Lung microvascular endothelial cell (primary cell): ENCODE measurements around the gene FADS3. TPM values are rescaled to one million over a fixed set of nuclear protein-coding genes. Genes with fewer than 3 reads are reported as not detected.

Experiments
- DNase-seq, 2 donors: peaks; one replicate each; pipeline versions ENCODE4 v3.0.0 to v3.0.0-alpha.2; 2010; ENCODE audit warnings: low read depth in 2 of 2
- total RNA-seq: library from RNA; depleted of rRNA; stranded (reverse); fragments of >200 nt; gene quantifications from 2 replicates; pipeline ENCODE4 v1.2.1, GENCODE V29; 2014

Gene FADS3
- total RNA-seq, 1 donor from 2014 or later, result 128 TPM

- no peak for DNase-seq
Observed at GRCh38 chr11:61914471-61915171, 23.3 kb upstream of the FADS3 start.

- DNase-seq, result no peak
Observed at GRCh38 chr11:61913699-61914395, 22.5 kb upstream of the FADS3 start.

GRCh38 chr11:61912991-61913698 lies 21.8 kb upstream of the FADS3 start:
- no peak for DNase-seq

- DNase-seq, result no peak
Observed at GRCh38 chr11:61912530-61912898, 21.2 kb upstream of the FADS3 start.

- no peak for DNase-seq
Observed at GRCh38 chr11:61911701-61912529, 20.6 kb upstream of the FADS3 start.

- no peak for DNase-seq
Observed at GRCh38 chr11:61911128-61911700, 19.9 kb upstream of the FADS3 start.

GRCh38 chr11:61910187-61911127 lies 19.1 kb upstream of the FADS3 start:
- no peak for DNase-seq

- no peak for DNase-seq
Observed at GRCh38 chr11:61908730-61909316, 17.5 kb upstream of the FADS3 start.

GRCh38 chr11:61907871-61908729 lies 16.8 kb upstream of the FADS3 start:
- DNase-seq, result no peak

GRCh38 chr11:61907282-61907681 lies 15.9 kb upstream of the FADS3 start:
- DNase-seq, result no peak

GRCh38 chr11:61906522-61906909 lies 15.2 kb upstream of the FADS3 start:
- no peak for DNase-seq

- no peak for DNase-seq
Observed at GRCh38 chr11:61905801-61906521, 14.6 kb upstream of the FADS3 start.

GRCh38 chr11:61905067-61905696 lies 13.8 kb upstream of the FADS3 start:
- DNase-seq, result no peak

- DNase-seq, result no peak
Observed at GRCh38 chr11:61904539-61905048, 13.2 kb upstream of the FADS3 start.

GRCh38 chr11:61903845-61904244 lies 12.5 kb upstream of the FADS3 start:
- DNase-seq, result no peak

GRCh38 chr11:61902313-61902712 lies 11.0 kb upstream of the FADS3 start:
- no peak for DNase-seq

- DNase-seq, result no peak
Observed at GRCh38 chr11:61901397-61901796, 10.1 kb upstream of the FADS3 start.

GRCh38 chr11:61900251-61900650 lies 8.9 kb upstream of the FADS3 start:
- no peak for DNase-seq
